Lung (tissue), 12 donors: Measurements from ENCODE around the gene CHN1. TPM values are rescaled to one million over a fixed set of nuclear protein-coding genes. Genes with fewer than 3 reads are reported as not detected.

Experiments
- ATAC-seq: fragments of 200-7000 bp; cut with Tn5 transposase; one replicate; pipeline ENCODE4 v1.9.1; 2020; ENCODE audit warnings: moderate number of reproducible peaks; ENCODE audit not compliant: insufficient read depth, low FRiP score
- DNase-seq, 3 donors: peaks; one replicate each; pipeline ENCODE4 v3.0.0-alpha.2; 2013 to 2017
- H3K27ac ChIP-seq, 2 donors: one replicate each; pipeline ENCODE4 v1.5.1; 2013; ENCODE audit warnings: mild to moderate bottlenecking in 2 of 2, moderate library complexity in 2 of 2, control low read depth in 1 of 2, inconsistent platforms in 1 of 2, low read depth in 1 of 2, low read length in 1 of 2
- H3K27me3 ChIP-seq, 3 donors: one replicate each; pipeline ENCODE4 v1.5.1; 2013; ENCODE audit warnings: low read length in 2 of 3; ENCODE audit not compliant: control insufficient read depth in 3 of 3, insufficient read depth in 3 of 3
- H3K36me3 ChIP-seq, 4 donors: one replicate each; pipeline ENCODE4 v1.5.1; 2013; ENCODE audit warnings: low read length in 4 of 4, mild to moderate bottlenecking in 1 of 4, moderate library complexity in 1 of 4; ENCODE audit not compliant: control insufficient read depth in 4 of 4, insufficient read depth in 4 of 4
- H3K4me1 ChIP-seq, 5 donors: one replicate each; pipeline ENCODE4 v1.5.1; 2013; ENCODE audit warnings: low read length in 5 of 5, mild to moderate bottlenecking in 2 of 5, moderate library complexity in 1 of 5; ENCODE audit not compliant: control insufficient read depth in 5 of 5, insufficient read depth in 5 of 5
- H3K4me3 ChIP-seq: one replicate; pipeline ENCODE4 v1.5.1; 2013; ENCODE audit warnings: mild to moderate bottlenecking, control low read depth, moderate library complexity
- H3K9ac ChIP-seq, 2 donors: one replicate each; pipeline ENCODE4 v1.5.1; 2013; ENCODE audit warnings: low read length in 2 of 2, control low read depth in 1 of 2; ENCODE audit not compliant: insufficient read depth in 1 of 2
- H3K9me3 ChIP-seq, 4 donors: one replicate each; pipeline ENCODE4 v1.5.1; 2013; ENCODE audit warnings: low read length in 3 of 4, mild to moderate bottlenecking in 1 of 4, moderate library complexity in 1 of 4; ENCODE audit not compliant: control insufficient read depth in 4 of 4, insufficient read depth in 3 of 4
- WGBS, 2 donors: extraction: QIAGEN DNeasy Blood & Tissue Kit; methylation state at CpG; one replicate each; pipeline ENCODE4 v1.1.7; 2013; 5-methylcytosine and 5-hydroxymethylcytosine counted together
- polyA plus RNA-seq, 2 donors: library from polyadenylated mRNA; stranded (reverse); fragments of 200-250 nt; gene quantifications; one replicate each; pipeline ENCODE4 v1.2.1, GENCODE V29; 2013
- total RNA-seq, 2 donors: library from RNA; depleted of rRNA in 1 of 2; stranded (reverse); fragments of >200 nt in 1 of 2; gene quantifications; one replicate each; pipeline ENCODE4 v1.2.1, GENCODE V29; 2014 to 2021
- TF ChIP-seq, protein P1 (sequence below): IDR thresholded peaks from 2 replicates; pipeline ENCODE4 v1.5.1; 2012; ENCODE audit warnings: mild to moderate bottlenecking; ENCODE audit errors: control extremely low read depth, extremely low read depth
- donor health status: control.
- donor health status: control.
- donor health status: Bipolar disorder and iron deficiency.
- donor health status: healthy.
- donor health status: DM: yes; HTN: yes; CAD: no.

The CHN1 gene
- total and polyA plus RNA-seq, 4 donors: 6.8 to 80.9 (median 14.5) TPM

- no peaks in the 10 kb centered on the region for H3K27me3 ChIP-seq
- no peak overlapping the region for H3K27ac ChIP-seq
- no peak overlapping the region for H3K9ac ChIP-seq
- H3K9me3 ChIP-seq: no peaks in the 10 kb centered on the region
- peaks cover 0 to 5% (median 0%) of the 10 kb centered on the region in 4 donors for H3K36me3 ChIP-seq
- no peak for ATAC-seq
- 59 to 75% methylated on average over 4 of the region's 4 CpGs for WGBS, 2 donors
- TF ChIP-seq, protein P1, sequence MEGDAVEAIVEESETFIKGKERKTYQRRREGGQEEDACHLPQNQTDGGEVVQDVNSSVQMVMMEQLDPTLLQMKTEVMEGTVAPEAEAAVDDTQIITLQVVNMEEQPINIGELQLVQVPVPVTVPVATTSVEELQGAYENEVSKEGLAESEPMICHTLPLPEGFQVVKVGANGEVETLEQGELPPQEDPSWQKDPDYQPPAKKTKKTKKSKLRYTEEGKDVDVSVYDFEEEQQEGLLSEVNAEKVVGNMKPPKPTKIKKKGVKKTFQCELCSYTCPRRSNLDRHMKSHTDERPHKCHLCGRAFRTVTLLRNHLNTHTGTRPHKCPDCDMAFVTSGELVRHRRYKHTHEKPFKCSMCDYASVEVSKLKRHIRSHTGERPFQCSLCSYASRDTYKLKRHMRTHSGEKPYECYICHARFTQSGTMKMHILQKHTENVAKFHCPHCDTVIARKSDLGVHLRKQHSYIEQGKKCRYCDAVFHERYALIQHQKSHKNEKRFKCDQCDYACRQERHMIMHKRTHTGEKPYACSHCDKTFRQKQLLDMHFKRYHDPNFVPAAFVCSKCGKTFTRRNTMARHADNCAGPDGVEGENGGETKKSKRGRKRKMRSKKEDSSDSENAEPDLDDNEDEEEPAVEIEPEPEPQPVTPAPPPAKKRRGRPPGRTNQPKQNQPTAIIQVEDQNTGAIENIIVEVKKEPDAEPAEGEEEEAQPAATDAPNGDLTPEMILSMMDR: no peak
- no peak for DNase-seq
- H3K4me3 ChIP-seq: no peak overlapping the region
- no peaks in the 10 kb centered on the region for H3K4me1 ChIP-seq
Measured at GRCh38 chr2:174929786-174930185, 75.4 kb downstream of the CHN1 start.

- no peak for ATAC-seq
- no peaks in the 10 kb centered on the region for H3K36me3 ChIP-seq
- H3K27ac ChIP-seq: no peak overlapping the region
- H3K4me3 ChIP-seq: no peak overlapping the region
- WGBS, 2 donors: 96% methylated on average over 3 of the region's 3 CpGs
- DNase-seq: no peak
- H3K9ac ChIP-seq: no peak overlapping the region
- H3K27me3 ChIP-seq: no peaks in the 10 kb centered on the region
- peaks cover 0 to 2% (median 0%) of the 10 kb centered on the region in 4 donors for H3K9me3 ChIP-seq
- no peaks in the 10 kb centered on the region for H3K4me1 ChIP-seq
- TF ChIP-seq, protein P1: no peak
Measured at GRCh38 chr2:174925046-174925784, 80.0 kb downstream of the CHN1 start.

DNA sequence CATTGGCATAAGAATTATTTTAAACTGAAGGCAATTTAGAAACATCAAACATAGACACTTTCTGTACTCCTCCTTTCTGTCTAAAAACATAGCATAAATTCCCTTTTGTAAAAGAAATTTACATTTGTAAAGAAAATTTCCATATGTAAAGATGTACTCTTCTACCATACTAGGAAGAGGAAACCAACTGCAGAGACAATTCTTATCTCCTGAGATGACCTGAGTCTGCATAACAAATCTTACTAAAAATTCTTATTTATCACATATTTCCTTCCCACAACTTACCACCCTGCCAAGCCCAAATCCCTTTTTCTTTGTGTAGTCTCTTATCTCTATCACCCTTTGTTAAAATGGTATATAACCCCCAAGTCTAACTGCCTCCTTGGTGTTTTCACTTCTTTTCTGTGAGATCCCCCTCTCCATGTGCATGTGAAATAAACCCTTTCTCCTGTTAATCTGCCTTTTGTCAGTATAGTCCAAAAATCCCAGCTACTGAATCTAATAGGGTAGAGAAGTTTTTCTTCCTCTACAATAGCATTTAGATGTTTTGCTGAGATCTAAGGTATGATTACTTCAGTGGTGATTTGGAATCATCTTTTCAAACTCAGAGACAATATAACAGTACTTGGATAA is 81.0 kb downstream of the CHN1 start:
- DNase-seq (no peak), ATAC-seq (no peak)
- Histone ChIP-seq H3K36me3 (no peaks in the 10 kb centered on the region), H3K4me1 (no peaks in the 10 kb centered on the region), H3K27ac (no peak overlapping the region), H3K27me3 (no peaks in the 10 kb centered on the region), H3K9me3 (peaks cover 0 to 2% (median 0%) of the 10 kb centered on the region in 4 donors), H3K9ac (no peak overlapping the region), H3K4me3 (no peak overlapping the region)
- TF ChIP-seq, protein P1: no peak
